ENCODE measurements around the gene RPL13A.

RPL13A gene

DNA sequence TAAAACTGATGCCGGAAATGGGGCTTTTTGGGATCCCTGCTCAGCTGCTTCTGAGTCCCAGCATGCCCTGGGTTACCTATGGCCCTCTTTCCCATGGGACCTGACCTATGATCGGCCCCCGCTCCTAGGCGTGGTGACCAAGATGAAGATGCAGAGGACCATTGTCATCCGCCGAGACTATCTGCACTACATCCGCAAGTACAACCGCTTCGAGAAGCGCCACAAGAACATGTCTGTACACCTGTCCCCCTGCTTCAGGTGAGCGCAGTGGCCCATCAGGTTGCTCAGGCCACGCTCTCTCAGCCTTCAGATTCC lies 10.3 kb downstream of the RPL13A start:
- Histone ChIP-seq H3K4me3 (ENCODE audit: low read length) (peak overlapping the region; percentile 97), H2AFZ (ENCODE audit: low read length) (no peak overlapping the region), H3F3A (ENCODE audit: insufficient read depth, low read length) (peaks cover 81% of the 10 kb centered on the region), H3K4me1 (ENCODE audit: low read length) (peaks cover 38% of the 10 kb centered on the region), H3K27ac (ENCODE audit: low read length) (peak overlapping the region; percentile 79; the same call in 1 of the 2 replicates), H3K27me3 (replicated peaks; ENCODE audit: insufficient read depth, low read length) (no peaks in the 10 kb centered on the region), H3K4me2 (ENCODE audit: low read depth, low read length) (peak overlapping the region; percentile 83), H4K20me1 (ENCODE audit: insufficient read depth, low read length) (peaks cover 8% of the 10 kb centered on the region; the same call in 1 of the 2 replicates), H3K9me3 (replicated peaks; ENCODE audit: insufficient read depth, low read length) (no peaks in the 10 kb centered on the region), H3K9ac (ENCODE audit: low read length) (peak overlapping the region; percentile 99; the same call in 1 of the 2 replicates), H3K36me3 (replicated peaks; ENCODE audit: insufficient read depth, low read length) (peaks cover 19% of the 10 kb centered on the region), H3K9me2 (replicated peaks; ENCODE audit: insufficient read depth, low read length) (no peaks in the 10 kb centered on the region), H3K79me2 (ENCODE audit: low read length) (peaks cover 31% of the 10 kb centered on the region)
- no peak for TF ChIP-seq EZH2phosphoT487 (IDR thresholded peaks at IDR 0.05; ENCODE audit: low read length)
- TF ChIP-seq, protein P1, sequence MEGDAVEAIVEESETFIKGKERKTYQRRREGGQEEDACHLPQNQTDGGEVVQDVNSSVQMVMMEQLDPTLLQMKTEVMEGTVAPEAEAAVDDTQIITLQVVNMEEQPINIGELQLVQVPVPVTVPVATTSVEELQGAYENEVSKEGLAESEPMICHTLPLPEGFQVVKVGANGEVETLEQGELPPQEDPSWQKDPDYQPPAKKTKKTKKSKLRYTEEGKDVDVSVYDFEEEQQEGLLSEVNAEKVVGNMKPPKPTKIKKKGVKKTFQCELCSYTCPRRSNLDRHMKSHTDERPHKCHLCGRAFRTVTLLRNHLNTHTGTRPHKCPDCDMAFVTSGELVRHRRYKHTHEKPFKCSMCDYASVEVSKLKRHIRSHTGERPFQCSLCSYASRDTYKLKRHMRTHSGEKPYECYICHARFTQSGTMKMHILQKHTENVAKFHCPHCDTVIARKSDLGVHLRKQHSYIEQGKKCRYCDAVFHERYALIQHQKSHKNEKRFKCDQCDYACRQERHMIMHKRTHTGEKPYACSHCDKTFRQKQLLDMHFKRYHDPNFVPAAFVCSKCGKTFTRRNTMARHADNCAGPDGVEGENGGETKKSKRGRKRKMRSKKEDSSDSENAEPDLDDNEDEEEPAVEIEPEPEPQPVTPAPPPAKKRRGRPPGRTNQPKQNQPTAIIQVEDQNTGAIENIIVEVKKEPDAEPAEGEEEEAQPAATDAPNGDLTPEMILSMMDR (IDR thresholded peaks at IDR 0.05; ENCODE audit: low read length) = no peak
- no peak for TF ChIP-seq EZH2 (optimal IDR thresholded peaks at IDR 0.05; ENCODE audit: low read depth, low read length)
- no peak for DNase-seq

DNA sequence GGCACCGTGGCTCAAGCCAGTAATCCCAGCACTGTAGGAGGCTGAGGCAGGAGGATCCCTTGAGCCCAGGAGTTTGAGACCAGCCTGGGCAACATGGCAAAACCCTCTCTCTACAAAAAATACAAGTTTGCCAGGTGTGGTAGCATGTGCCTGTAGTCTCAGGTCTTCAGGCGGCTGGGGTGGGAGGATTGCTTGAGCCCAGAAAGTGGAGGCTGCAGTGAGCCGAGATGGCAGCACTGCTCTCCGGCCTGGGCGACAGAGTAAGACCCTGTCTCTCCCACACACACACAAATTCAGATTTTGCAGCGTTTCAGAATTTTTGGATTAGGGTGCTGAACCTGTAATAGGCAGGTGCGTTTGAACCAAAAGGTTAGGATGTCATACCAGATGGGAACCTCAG lies 11.1 kb downstream of the RPL13A start:
- Histone ChIP-seq H3F3A (ENCODE audit: insufficient read depth, low read length) (peaks cover 74% of the 10 kb centered on the region), H4K20me1 (ENCODE audit: insufficient read depth, low read length) (peaks cover 8% of the 10 kb centered on the region; the same call in 1 of the 2 replicates), H3K27ac (ENCODE audit: low read length) (peak overlapping the region; percentile 89; the same call in 1 of the 2 replicates), H3K4me1 (ENCODE audit: low read length) (peaks cover 38% of the 10 kb centered on the region), H3K4me3 (ENCODE audit: low read length) (peak overlapping the region; percentile 97; the same call in 1 of the 2 replicates), H3K9ac (ENCODE audit: low read length) (peak overlapping the region; percentile 99; the same call in 1 of the 2 replicates), H3K4me2 (ENCODE audit: low read depth, low read length) (peak overlapping the region; percentile 83), H3K79me2 (ENCODE audit: low read length) (peaks cover 31% of the 10 kb centered on the region), H2AFZ (ENCODE audit: low read length) (no peak overlapping the region), H3K9me2 (replicated peaks; ENCODE audit: insufficient read depth, low read length) (no peaks in the 10 kb centered on the region), H3K27me3 (replicated peaks; ENCODE audit: insufficient read depth, low read length) (no peaks in the 10 kb centered on the region), H3K36me3 (replicated peaks; ENCODE audit: insufficient read depth, low read length) (peaks cover 19% of the 10 kb centered on the region), H3K9me3 (replicated peaks; ENCODE audit: insufficient read depth, low read length) (no peaks in the 10 kb centered on the region)
- no peak for DNase-seq
- TF ChIP-seq EZH2 (optimal IDR thresholded peaks at IDR 0.05; ENCODE audit: low read depth, low read length) (no peak), EZH2phosphoT487 (IDR thresholded peaks at IDR 0.05; ENCODE audit: low read length) (no peak)
- TF ChIP-seq, protein P1 (IDR thresholded peaks at IDR 0.05; ENCODE audit: low read length) = no peak

DNA sequence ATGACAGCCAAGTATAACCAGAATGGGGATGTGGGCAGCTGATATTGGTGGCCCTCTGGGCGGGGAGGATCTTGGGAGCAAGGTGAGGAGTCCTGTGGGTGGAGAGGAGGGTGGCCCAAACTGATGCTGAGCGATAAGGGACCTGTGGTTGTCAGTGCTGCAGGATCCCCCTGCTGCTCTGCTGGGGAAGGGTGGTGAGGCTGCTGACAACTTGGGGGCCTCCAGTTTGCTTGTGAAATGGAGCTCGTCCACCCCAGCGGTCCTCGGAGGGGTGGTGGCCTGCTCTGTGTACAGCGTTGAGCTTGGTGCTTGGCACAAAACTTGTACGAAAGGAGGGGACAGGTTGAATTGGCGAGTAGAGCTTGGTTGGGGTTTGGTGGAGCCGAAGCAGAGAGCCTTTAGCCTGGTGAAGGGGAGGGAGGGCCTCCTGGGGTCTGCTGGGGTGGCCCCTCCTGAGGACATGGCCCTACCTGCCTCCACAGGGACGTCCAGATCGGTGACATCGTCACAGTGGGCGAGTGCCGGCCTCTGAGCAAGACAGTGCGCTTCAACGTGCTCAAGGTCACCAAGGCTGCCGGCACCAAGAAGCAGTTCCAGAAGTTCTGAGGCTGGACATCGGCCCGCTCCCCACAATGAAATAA lies 11.7 kb downstream of the RPL13A start:
- H3K9ac ChIP-seq (ENCODE audit: low read length) = peak overlapping the region; percentile 78; the same call in 1 of the 2 replicates
- H4K20me1 ChIP-seq (ENCODE audit: insufficient read depth, low read length) = peaks cover 8% of the 10 kb centered on the region; the same call in 1 of the 2 replicates
- H3K27me3 ChIP-seq (replicated peaks; ENCODE audit: insufficient read depth, low read length) = no peaks in the 10 kb centered on the region
- H3K9me2 ChIP-seq (replicated peaks; ENCODE audit: insufficient read depth, low read length) = no peaks in the 10 kb centered on the region
- peaks cover 38% of the 10 kb centered on the region for H3K4me1 ChIP-seq (ENCODE audit: low read length)
- TF ChIP-seq EZH2phosphoT487 (IDR thresholded peaks at IDR 0.05; ENCODE audit: low read length) (no peak), EZH2 (optimal IDR thresholded peaks at IDR 0.05; ENCODE audit: low read depth, low read length) (no peak)
- TF ChIP-seq, protein P1 (IDR thresholded peaks at IDR 0.05; ENCODE audit: low read length) = no peak
- H3K4me2 ChIP-seq (ENCODE audit: low read depth, low read length) = peak overlapping the region; percentile 83
- peak overlapping the region; percentile 55 for H3K4me3 ChIP-seq (ENCODE audit: low read length)
- H3K36me3 ChIP-seq (replicated peaks; ENCODE audit: insufficient read depth, low read length) = peaks cover 19% of the 10 kb centered on the region
- H3F3A ChIP-seq (ENCODE audit: insufficient read depth, low read length) = peaks cover 70% of the 10 kb centered on the region
- H3K27ac ChIP-seq (ENCODE audit: low read length) = peak overlapping the region; percentile 89; the same call in 1 of the 2 replicates
- no peak overlapping the region for H2AFZ ChIP-seq (ENCODE audit: low read length)
- H3K79me2 ChIP-seq (ENCODE audit: low read length) = peaks cover 31% of the 10 kb centered on the region
- no peak for DNase-seq
- H3K9me3 ChIP-seq (replicated peaks; ENCODE audit: insufficient read depth, low read length) = no peaks in the 10 kb centered on the region
